ENCODE results near the gene HAVCR2.

The HAVCR2 gene

GRCh38 chr5:157108976-157109375 is at the start of gene HAVCR2:
HAVCR2 (minus strand) TSS chr5:157109044; CDS start chr5:157108983, 61 bp downstream.
- H3K4me3 ChIP-seq (ENCODE audit: low read length) = no peak within 1 kb of the TSS
- TF ChIP-seq CTCF (conservative IDR thresholded peaks at IDR 0.05; ENCODE audit: low read depth, low read length) = no peak
- DNase-seq (ENCODE audit: low read depth) = no peak

GRCh38 chr5:157157293-157157891 is 48.5 kb upstream of the HAVCR2 start:
- H3K4me3 ChIP-seq (ENCODE audit: low read length) = no peak overlapping the region
- TF ChIP-seq CTCF (conservative IDR thresholded peaks at IDR 0.05; ENCODE audit: low read depth, low read length) = no peak
- DNase-seq (ENCODE audit: low read depth) = no peak

GRCh38 chr5:157155297-157155696 is 46.5 kb upstream of the HAVCR2 start:
- no peak overlapping the region for H3K4me3 ChIP-seq (ENCODE audit: low read length)
- DNase-seq (ENCODE audit: low read depth) = no peak
- TF ChIP-seq CTCF (conservative IDR thresholded peaks at IDR 0.05; ENCODE audit: low read depth, low read length) = no peak

GRCh38 chr5:157150995-157151394 is 42.2 kb upstream of the HAVCR2 start:
- no peak for TF ChIP-seq CTCF (conservative IDR thresholded peaks at IDR 0.05; ENCODE audit: low read depth, low read length)
- no peak overlapping the region for H3K4me3 ChIP-seq (ENCODE audit: low read length)
- no peak for DNase-seq (ENCODE audit: low read depth)

- H3K4me3 ChIP-seq (ENCODE audit: low read length) = no peak overlapping the region
- DNase-seq (ENCODE audit: low read depth) = peak; percentile 26
- peak; percentile 95 for TF ChIP-seq CTCF (conservative IDR thresholded peaks at IDR 0.05; ENCODE audit: low read depth, low read length)
Observed at GRCh38 chr5:157148734-157149615, 40.1 kb upstream of the HAVCR2 start.

- H3K4me3 ChIP-seq (ENCODE audit: low read length) = peak overlapping the region; percentile 99
- no peak for DNase-seq (ENCODE audit: low read depth)
- TF ChIP-seq CTCF (conservative IDR thresholded peaks at IDR 0.05; ENCODE audit: low read depth, low read length) = no peak
Observed at GRCh38 chr5:157143127-157143971, 34.5 kb upstream of the HAVCR2 start.
